ENCODE results near the gene CCDC149. TPM values are rescaled to one million over a fixed set of nuclear protein-coding genes. Genes with fewer than 3 reads are reported as not detected.

Gene CCDC149
- total RNA-seq, 2 experiments from 2014 or later, result not detected

GRCh38 chr4:24796620-24797019 lies 116.2 kb downstream of the CCDC149 start:
- BruUV-seq (replicated peaks), result no TSS peak
- POLR2A ChIA-PET, result interaction anchor here (0.7 kb wide), 1 partner anchor 8 kb away, joined by 3 read pairs; no protein-coding TSS in a partner anchor
- no peaks in the 10 kb centered on the region for H3K9me3 ChIP-seq (ENCODE audit: low read length)

GRCh38 chr4:24795666-24796381 lies 117.0 kb downstream of the CCDC149 start:
- Histone ChIP-seq H3K4me3 (ENCODE audit: low read depth, low read length, poor library complexity, severe bottlenecking) (no peak overlapping the region), H3K9me3 (ENCODE audit: low read length) (no peaks in the 10 kb centered on the region), H3K4me1 (ENCODE audit: insufficient read depth, low read length, poor library complexity, severe bottlenecking) (no peaks in the 10 kb centered on the region), H3K79me2 (ENCODE audit: insufficient read depth, low read depth, low read length) (no peaks in the 10 kb centered on the region), H4K20me1 (ENCODE audit: insufficient read depth, low read length) (no peaks in the 10 kb centered on the region), H3K4me2 (ENCODE audit: low read length) (no peak overlapping the region), H3K36me3 (ENCODE audit: insufficient read depth, low read length) (no peaks in the 10 kb centered on the region), H3K9me2 (ENCODE audit: insufficient read depth, low read length) (no peaks in the 10 kb centered on the region), H2AFZ (ENCODE audit: low read length) (no peak overlapping the region), H3K27ac (ENCODE audit: low read depth, low read length, poor library complexity, severe bottlenecking) (no peak overlapping the region)
- ChIA-PET POLR2A (no interaction called here), CTCF (ENCODE audit: unreplicated experiment) (no interaction called here)
- DNase-seq (ENCODE audit: low spot score), result no peak
- intact Hi-C loops (cut with micrococcal nuclease; ENCODE audit: unreplicated experiment), result no loop called here
- no peak for TF ChIP-seq EZH2phosphoT487 (IDR thresholded peaks at IDR 0.05; ENCODE audit: borderline replicate concordance, low read depth, low read length)
- no peak for TF ChIP-seq CTCF (conservative IDR thresholded peaks at IDR 0.05; ENCODE audit: low read length)
- BruUV-seq (replicated peaks), result no TSS peak

More at GRCh38 chr4:24796620-24797019, 116.2 kb downstream of the CCDC149 start:
- no peak for DNase-seq (ENCODE audit: low spot score)
- intact Hi-C loops (cut with micrococcal nuclease; ENCODE audit: unreplicated experiment), result no loop called here
- Histone ChIP-seq H3K79me2 (ENCODE audit: insufficient read depth, low read depth, low read length) (no peaks in the 10 kb centered on the region), H3K27ac (ENCODE audit: low read depth, low read length, poor library complexity, severe bottlenecking) (no peak overlapping the region), H3K4me1 (ENCODE audit: insufficient read depth, low read length, poor library complexity, severe bottlenecking) (no peaks in the 10 kb centered on the region), H4K20me1 (ENCODE audit: insufficient read depth, low read length) (no peaks in the 10 kb centered on the region), H2AFZ (ENCODE audit: low read length) (no peak overlapping the region), H3K9me2 (ENCODE audit: insufficient read depth, low read length) (no peaks in the 10 kb centered on the region), H3K4me2 (ENCODE audit: low read length) (no peak overlapping the region), H3K4me3 (ENCODE audit: low read depth, low read length, poor library complexity, severe bottlenecking) (no peak overlapping the region), H3K36me3 (ENCODE audit: insufficient read depth, low read length) (no peaks in the 10 kb centered on the region)
- CTCF ChIA-PET (ENCODE audit: unreplicated experiment), result no interaction called here
- no peak for TF ChIP-seq EZH2phosphoT487 (IDR thresholded peaks at IDR 0.05; ENCODE audit: borderline replicate concordance, low read depth, low read length)
- no peak for TF ChIP-seq CTCF (conservative IDR thresholded peaks at IDR 0.05; ENCODE audit: low read length)

DNA sequence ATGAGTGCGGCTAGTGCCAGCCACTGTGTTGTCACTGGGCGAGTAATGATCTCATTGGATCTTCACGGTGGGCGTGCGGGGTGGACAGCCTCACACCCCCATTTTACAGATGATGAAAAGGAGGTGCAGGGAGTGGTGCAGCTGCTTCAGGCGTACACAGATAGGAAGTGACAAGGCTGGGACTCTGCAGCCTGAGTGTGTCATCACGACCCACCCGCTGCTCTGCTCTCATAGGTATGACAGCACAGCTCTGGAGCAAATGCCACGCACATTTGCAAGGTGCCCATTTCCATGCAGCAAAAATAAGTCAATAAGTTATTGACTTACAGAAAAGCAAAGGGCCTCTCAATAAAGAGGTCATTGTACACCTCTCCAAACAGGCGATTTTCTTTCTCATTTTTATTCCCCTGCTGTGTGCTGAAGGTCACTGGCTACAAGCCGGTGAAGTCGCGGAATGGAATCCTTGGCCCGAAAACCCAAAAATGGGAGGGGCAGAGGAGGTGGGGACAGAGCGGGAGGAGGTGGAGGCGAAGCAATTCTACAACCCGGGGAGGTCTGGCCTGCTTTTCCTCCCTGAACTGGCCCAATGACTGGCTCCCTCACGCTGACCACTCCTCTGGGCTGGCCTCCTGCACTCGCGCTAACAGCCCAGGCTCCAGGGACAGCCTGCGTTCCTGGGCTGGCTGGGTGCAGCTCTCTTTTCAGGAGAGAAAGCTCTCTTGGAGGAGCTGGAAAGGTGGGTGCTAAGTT lies 117.8 kb downstream of the CCDC149 start, which contains the start of gene SOD3:
TSS of gene SOD3 (plus strand) at position 658 of the 750 bp plus-strand sequence. CDS start 3,949 bp downstream, outside the sequence.
- Histone ChIP-seq H3K36me3 (ENCODE audit: insufficient read depth, low read length) (no peaks in the 10 kb centered on the region), H2AFZ (ENCODE audit: low read length) (no peak within 1 kb of the TSS), H3K4me1 (ENCODE audit: insufficient read depth, low read length, poor library complexity, severe bottlenecking) (no peaks in the 10 kb centered on the region), H3K9me3 (ENCODE audit: low read length) (no peaks in the 10 kb centered on the region), H4K20me1 (ENCODE audit: insufficient read depth, low read length) (no peaks in the 10 kb centered on the region), H3K9me2 (ENCODE audit: insufficient read depth, low read length) (no peaks in the 10 kb centered on the region), H3K4me3 (ENCODE audit: low read depth, low read length, poor library complexity, severe bottlenecking) (no peak within 1 kb of the TSS), H3K79me2 (ENCODE audit: insufficient read depth, low read depth, low read length) (no peaks in the 10 kb centered on the region), H3K27ac (ENCODE audit: low read depth, low read length, poor library complexity, severe bottlenecking) (no peak within 1 kb of the TSS), H3K4me2 (ENCODE audit: low read length) (no peak within 1 kb of the TSS)
- CTCF ChIA-PET (ENCODE audit: unreplicated experiment), result no interaction called here
- no TSS peak for BruUV-seq (replicated peaks)
- TF ChIP-seq CTCF (conservative IDR thresholded peaks at IDR 0.05; ENCODE audit: low read length), result no peak
- no peak for TF ChIP-seq EZH2phosphoT487 (IDR thresholded peaks at IDR 0.05; ENCODE audit: borderline replicate concordance, low read depth, low read length)
- intact Hi-C loops (cut with micrococcal nuclease; ENCODE audit: unreplicated experiment), result no loop called here
- POLR2A ChIA-PET, result no interaction called here
- no peak for DNase-seq (ENCODE audit: low spot score)
